Pulmonary artery endothelial cell (primary cell): ENCODE results near the gene TPD52L1. TPM values are rescaled to one million over a fixed set of nuclear protein-coding genes. Genes with fewer than 3 reads are reported as not detected.

Source experiments
- DNase-seq: peaks from one replicate; pipeline ENCODE4 v3.0.0-alpha.2; 2011; ENCODE audit warnings: low read depth, low spot score
- total RNA-seq: library from RNA; depleted of rRNA; stranded (reverse); fragments of >200 nt; gene quantifications from 2 replicates; pipeline ENCODE4 v1.2.3, GENCODE V29; 2014

Gene TPD52L1
- total RNA-seq, 1 donor from 2014 or later: 3.7 TPM

GRCh38 chr6:125175466-125176048 is 22.0 kb downstream of the TPD52L1 start:
- DNase-seq: no peak

- DNase-seq: no peak
Observed at GRCh38 chr6:125182237-125183008, 28.9 kb downstream of the TPD52L1 start.

DNA sequence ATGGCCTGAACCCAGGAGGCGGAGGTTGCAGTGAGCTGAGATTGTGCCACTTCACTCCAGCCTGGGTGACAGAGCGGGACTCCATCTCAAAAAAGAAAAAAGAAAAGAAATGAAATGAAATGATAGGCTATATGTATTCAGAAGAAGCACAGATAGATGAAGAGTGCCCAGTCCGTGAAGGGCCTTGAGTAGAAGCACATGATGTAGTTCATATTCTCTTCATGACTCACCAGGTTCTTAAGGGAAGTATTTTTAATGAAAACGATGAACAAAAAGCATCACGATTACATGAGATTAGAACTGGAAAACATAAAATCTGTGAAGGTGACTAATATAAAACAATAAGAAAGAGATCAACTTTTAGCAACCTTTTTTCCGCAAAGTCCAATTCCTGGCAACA is 29.8 kb downstream of the TPD52L1 start:
- no peak for DNase-seq

- DNase-seq: no peak
Observed at GRCh38 chr6:125188037-125188436, 34.5 kb downstream of the TPD52L1 start.

GRCh38 chr6:125188594-125189203 is 35.1 kb downstream of the TPD52L1 start:
- DNase-seq: no peak

DNA sequence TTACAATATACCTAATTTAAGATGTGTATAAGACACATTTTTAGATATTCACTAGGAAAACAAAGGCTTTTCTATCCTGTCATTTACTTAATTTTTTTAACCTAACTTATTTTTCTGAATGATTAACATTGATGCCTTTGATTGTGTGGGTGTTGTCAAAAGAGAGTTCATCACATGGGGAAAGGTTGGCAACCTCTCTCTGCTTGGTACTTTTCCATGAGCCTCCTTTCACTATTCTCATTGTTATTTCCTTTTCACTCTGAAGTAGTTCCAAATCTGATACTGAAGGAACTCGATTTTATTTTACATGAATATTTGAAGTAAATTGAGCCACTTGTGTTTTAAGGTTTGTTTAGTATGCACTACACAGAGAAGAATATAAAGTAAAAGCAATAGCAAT is 35.9 kb downstream of the TPD52L1 start:
- no peak for DNase-seq

GRCh38 chr6:125190667-125191066 is 37.1 kb downstream of the TPD52L1 start:
- DNase-seq: no peak

DNA sequence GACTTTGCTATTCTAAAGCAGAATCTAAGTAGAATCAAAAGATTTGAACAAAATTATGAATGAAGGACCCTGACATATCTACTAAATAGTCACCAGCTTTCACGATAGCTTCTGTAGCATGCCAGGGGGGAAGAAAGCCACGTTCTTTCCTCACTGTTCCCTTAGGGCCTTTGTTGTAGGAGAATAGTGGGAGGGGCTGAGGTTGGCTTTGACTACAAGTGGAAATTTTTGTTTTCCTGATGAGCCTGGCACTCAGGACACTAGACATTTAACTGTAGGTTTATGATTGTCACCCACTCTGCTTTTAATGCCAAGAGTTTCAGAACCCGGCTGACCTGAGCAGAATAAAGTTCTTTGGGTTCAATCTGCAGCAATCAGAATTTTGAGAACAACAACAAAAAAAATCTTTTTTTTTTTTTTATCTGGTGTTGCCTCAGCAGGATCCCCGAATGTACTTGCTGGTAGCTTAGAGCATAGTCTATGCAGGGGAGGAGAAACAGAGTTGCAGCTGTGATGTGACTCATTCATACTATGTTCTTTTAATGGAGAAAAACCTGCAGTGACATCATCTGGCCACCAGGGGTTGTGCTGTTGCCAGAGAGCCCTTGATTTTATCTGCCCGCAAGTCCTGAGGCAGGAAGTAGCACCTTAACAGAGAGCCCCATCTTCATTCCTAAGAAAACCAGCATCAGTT is 38.5 kb downstream of the TPD52L1 start:
- peak; percentile 37 for DNase-seq

DNA sequence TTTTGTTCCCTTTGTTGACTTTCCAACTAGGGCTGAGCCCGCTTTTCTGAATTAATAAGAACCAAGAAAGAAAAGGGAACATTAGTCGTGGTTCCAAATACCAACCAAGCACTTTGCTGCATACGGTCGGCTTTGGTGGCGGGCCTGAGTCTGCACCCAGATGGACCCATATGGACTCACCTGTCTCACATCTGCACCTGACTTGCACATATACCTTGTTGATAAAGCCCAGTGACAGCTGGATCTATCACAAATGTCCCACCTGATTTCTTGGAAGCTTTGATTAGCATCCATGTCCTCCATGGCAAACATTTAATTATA is 39.0 kb downstream of the TPD52L1 start:
- no peak for DNase-seq

DNA sequence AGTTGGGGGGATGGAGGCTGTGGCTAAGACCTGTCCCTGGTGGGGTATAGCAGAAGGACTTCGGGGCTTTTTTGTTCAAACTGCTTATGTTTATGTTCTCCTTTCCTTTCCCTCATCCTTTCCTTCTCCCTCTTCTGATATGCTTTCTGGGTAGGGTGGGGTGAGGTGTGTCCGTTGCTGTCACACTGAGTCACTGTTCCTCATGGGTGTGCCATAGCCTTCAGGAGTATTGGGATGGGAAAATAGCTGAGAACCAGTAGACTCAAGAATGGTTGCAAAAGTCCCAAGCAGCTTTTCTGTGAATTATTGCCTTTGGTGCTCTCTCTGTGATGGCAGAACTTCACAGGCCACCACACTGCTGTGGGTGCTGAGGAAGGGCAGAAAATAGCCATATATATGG is 39.6 kb downstream of the TPD52L1 start:
- no peak for DNase-seq

- DNase-seq: no peak
Observed at GRCh38 chr6:125194941-125195340, 41.4 kb downstream of the TPD52L1 start.

DNA sequence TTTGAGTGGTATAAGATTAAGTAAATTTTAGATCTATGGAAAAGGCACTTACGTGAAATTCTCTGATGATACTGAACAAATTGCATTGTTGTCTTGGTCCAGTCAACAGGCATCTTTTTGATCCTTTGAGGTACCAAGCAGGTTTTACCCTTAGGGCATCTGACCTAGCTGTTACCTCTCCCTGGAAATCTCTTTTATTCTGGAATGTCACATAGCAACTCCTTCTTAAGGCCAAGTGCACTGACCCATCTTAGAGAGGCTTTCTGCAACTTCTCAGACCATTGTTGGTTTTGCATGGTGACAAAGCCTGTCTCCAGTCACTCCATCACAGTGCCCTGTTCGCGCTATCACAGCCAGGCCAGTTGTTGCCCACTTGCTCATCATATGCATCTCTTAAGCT is 42.0 kb downstream of the TPD52L1 start:
- DNase-seq: no peak

DNA sequence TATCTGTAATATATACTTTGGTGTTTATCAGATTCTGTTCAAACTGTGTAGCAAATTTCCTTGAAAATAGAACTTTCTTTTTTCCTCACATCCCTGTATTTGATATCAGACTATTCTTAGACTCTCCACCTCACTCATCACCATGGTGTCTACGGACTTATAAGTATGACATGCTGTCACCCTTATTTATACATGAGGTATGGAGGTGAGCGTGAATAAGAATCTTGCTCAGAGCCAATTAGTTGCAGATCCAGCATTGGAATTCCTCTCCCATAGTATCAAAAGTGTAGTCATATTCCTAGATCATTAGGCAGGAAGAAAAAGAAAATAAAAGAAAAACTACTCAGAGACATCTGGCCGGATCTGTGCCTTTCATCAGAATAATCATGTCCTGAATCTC is 43.0 kb downstream of the TPD52L1 start:
- no peak for DNase-seq

DNA sequence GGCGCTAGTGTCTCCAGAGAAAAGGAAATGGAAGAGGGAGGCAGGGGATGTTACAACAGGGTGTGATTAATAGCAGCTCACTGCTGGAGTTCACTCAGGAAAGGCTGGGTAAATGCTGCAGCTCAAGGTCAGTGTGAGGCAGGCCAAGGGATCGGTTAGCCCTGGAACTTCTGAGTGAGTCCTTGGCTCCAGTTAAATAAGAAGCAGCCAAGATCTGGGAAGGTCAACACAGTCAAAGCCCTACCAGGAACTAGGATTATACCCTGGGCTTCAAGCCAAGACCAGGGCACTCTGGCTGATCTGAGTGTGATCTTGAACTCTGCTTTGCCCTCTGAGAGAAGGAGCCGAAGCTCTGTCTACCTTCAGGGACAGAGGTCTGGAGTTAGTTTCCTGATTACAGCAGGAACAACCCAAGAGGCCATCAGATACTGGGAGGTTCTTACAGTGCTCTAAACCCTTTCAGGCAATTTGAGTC is 44.3 kb downstream of the TPD52L1 start:
- DNase-seq: peak; percentile 60

GRCh38 chr6:125198398-125198937 is 44.9 kb downstream of the TPD52L1 start:
- DNase-seq: no peak

GRCh38 chr6:125200941-125201340 is 47.4 kb downstream of the TPD52L1 start:
- no peak for DNase-seq

GRCh38 chr6:125201961-125202729 is 48.6 kb downstream of the TPD52L1 start:
- DNase-seq: peak; percentile 55

GRCh38 chr6:125203395-125203794 is 49.8 kb downstream of the TPD52L1 start:
- DNase-seq: no peak

- no peak for DNase-seq
Observed at GRCh38 chr6:125205931-125206330, 52.4 kb downstream of the TPD52L1 start.

DNA sequence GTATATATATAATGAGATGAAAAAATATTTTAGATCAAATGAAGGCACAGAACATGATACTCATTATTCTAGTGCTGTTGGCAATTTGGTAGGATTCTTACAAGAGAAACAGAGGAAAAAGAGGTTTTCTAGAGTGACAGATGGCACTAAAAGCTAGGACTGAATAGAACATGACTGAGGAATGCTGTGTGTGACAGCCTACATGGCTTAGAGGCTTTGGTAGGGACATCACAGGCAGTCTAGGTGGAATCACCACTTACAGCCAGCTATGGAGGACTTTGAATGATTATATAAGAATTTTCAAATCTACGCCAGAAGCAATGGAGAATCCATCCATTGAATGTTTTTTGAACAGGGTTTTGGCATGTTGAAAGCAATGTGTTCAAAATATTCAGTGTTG is 52.8 kb downstream of the TPD52L1 start:
- DNase-seq: no peak

DNA sequence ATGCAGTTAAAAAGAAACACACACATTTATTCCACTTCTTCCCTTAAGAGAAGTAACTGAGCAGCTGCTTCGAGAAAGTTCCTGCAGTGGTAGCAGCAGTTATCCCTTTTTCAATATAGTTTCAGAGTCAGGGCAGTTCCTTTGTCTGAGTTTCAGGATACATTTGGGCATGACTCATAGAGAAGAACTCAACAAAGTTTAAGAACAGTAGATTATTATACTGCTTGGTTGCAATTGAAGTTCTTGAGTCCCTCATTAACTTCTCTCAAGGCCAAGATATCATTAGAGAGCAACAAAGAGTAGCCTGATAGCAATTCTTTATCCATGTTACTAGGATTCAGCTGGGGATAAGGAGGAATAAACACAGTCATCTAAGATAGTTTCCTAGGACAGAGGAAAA is 54.4 kb downstream of the TPD52L1 start:
- DNase-seq: no peak
